C4-2B (cell line): Measurements from ENCODE around the gene ENOX2.

Source experiments
- ZFX ChIP-seq: fragments of 450-650 bp; IDR thresholded peaks from 2 replicates; pipeline ENCODE4 v1.6.1; 2017
- TF ChIP-seq, protein P1 (sequence below): fragments of 450-650 bp; conservative IDR thresholded peaks from 2 replicates; pipeline ENCODE4 v1.5.1; 2017; ENCODE audit warnings: mild to moderate bottlenecking

DNA sequence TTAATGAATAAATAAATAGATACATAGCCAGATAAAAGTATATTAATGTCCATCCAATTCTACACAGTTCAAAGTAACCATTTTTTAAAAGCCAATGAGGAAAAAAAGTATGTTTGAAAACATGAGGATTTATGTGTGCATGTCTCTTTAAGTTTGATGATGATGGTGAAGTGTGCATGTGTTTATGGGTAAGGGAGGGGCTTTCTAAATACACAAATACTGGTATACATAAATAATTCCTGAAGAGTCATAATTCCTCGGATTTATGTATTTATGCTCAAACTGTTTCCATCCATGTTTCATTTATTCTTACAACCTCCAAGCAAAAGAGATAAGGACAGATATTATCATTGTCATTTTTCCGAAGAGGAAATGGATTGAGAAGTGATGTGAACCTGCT, 75.4 kb downstream of the ENOX2 start:
- TF ChIP-seq, protein P1, sequence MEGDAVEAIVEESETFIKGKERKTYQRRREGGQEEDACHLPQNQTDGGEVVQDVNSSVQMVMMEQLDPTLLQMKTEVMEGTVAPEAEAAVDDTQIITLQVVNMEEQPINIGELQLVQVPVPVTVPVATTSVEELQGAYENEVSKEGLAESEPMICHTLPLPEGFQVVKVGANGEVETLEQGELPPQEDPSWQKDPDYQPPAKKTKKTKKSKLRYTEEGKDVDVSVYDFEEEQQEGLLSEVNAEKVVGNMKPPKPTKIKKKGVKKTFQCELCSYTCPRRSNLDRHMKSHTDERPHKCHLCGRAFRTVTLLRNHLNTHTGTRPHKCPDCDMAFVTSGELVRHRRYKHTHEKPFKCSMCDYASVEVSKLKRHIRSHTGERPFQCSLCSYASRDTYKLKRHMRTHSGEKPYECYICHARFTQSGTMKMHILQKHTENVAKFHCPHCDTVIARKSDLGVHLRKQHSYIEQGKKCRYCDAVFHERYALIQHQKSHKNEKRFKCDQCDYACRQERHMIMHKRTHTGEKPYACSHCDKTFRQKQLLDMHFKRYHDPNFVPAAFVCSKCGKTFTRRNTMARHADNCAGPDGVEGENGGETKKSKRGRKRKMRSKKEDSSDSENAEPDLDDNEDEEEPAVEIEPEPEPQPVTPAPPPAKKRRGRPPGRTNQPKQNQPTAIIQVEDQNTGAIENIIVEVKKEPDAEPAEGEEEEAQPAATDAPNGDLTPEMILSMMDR: no peak
- TF ChIP-seq ZFX: no peak
